Measurements from ENCODE around the gene THBS2. TPM values are rescaled to one million over a fixed set of nuclear protein-coding genes. Genes with fewer than 3 reads are reported as not detected.

Gene THBS2
- 629 and 1,580 TPM in 2 replicates for total RNA-seq

DNA sequence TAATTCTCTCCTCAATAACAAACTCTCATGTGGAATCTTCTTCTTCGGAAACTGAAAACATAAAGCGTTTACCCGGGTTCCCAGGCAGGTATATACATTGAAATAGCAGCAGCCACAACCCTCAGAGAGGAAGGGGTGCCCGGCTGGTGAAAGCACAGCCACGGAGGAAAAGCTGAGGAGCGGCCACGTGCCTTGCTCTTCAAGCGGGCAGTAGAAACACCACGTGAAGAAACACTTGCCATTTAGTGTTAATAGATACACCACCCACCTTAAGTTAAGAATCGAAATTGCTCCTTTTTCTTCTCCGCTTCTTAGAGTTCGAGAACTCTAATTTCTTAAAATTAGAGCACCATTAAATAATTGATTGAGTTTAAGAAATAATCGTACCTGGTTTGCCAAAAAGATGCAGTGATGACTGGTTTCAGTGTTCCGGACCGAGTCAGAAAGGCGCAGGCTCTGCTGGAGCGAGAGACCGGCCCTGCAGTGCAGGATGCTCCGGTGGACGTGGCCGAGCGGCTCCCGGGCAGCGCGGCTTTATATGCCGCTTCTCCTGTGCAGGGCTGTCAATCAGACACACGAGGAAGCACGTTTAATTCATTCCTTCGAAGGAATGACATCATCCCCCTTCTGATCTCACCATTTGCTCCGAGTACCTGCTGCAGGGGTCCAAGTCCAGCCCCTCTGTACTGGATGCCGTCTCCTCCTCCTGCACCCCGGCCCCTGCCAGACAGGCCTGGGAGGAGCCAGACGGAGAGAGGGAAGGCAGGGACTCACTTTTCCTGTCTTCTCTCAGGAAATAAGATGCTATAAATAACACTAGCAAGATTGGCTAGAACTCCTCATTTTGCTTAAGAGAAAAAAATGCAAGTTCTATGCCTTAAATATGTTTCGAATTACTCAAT, at the start of gene THBS2:
THBS2 (minus strand) TSS at position 510 of the 902 bp plus-strand sequence. CDS start 3,062 bp downstream, outside the sequence.

